Vagina (tissue), 2 donors: ENCODE results near the gene CUX1. TPM values are rescaled to one million over a fixed set of nuclear protein-coding genes. Genes with fewer than 3 reads are reported as not detected.

Source experiments
- DNase-seq, 2 donors: peaks; one replicate each; pipeline ENCODE4 v3.0.0-alpha.2; 2017; ENCODE audit errors: extremely low spot score in 2 of 2
- H3K27ac ChIP-seq: fragments of 200-600 bp; sonication (generic); one replicate; pipeline ENCODE4 v1.5.1; 2019
- H3K27me3 ChIP-seq: fragments of 200-600 bp; sonication (generic); one replicate; pipeline ENCODE4 v1.5.1; 2019
- H3K36me3 ChIP-seq, 2 donors: fragments of 200-600 bp; sonication (generic); one replicate each; pipeline ENCODE4 v1.5.1; 2017 to 2019
- H3K4me1 ChIP-seq: fragments of 200-600 bp; sonication (generic); one replicate; pipeline ENCODE4 v1.5.1; 2019
- H3K4me3 ChIP-seq, 2 donors: fragments of 200-600 bp; sonication (generic); 1 replicate in 1 of 2; 2 replicates in 1 of 2; pipeline ENCODE4 v1.5.1; 2016 to 2019
- H3K9me3 ChIP-seq: fragments of 200-600 bp; sonication (generic); one replicate; pipeline ENCODE4 v1.5.1; 2019
- POLR2A ChIP-seq, 2 donors: fragments of 450-650 bp; IDR thresholded peaks; one replicate each; pipeline ENCODE4 v1.6.1; 2017; ENCODE audit warnings: antibody characterized with exemption in 2 of 2, mild to moderate bottlenecking in 2 of 2, moderate library complexity in 2 of 2
- POLR2AphosphoS5 ChIP-seq, 2 donors: sonication (generic); formaldehyde crosslinking; IDR thresholded peaks; one replicate each; pipeline ENCODE4 v1.9.0; 2017; ENCODE audit warnings: antibody characterized with exemption in 2 of 2, mild to moderate bottlenecking in 2 of 2, low read depth in 1 of 2; ENCODE audit not compliant: insufficient read depth in 1 of 2
- intact Hi-C: fragments of 100-400 bp; cut with DNase I; formaldehyde crosslinking; loops from one replicate; pipeline ENCODE4 v1.15.1; 2023
- total RNA-seq: library from RNA; depleted of rRNA; stranded (reverse); fragments of >200 nt; gene quantifications from one replicate; pipeline ENCODE4 v1.2.3, GENCODE V29; 2016
- TF ChIP-seq, protein P1 (sequence below), 3 experiments: fragments of 450-650 bp in 2 of 3; fragments of 200-600 bp in 1 of 3; sonication (generic) in 1 of 3; IDR thresholded peaks; one replicate each; pipeline ENCODE4 v1.5.1; 2017 to 2019; ENCODE audit warnings: antibody characterized with exemption in 3 of 3, mild to moderate bottlenecking in 2 of 3, moderate library complexity in 2 of 3

CUX1 gene
- total RNA-seq, 1 donor from 2014 or later = 65.3 TPM

DNA sequence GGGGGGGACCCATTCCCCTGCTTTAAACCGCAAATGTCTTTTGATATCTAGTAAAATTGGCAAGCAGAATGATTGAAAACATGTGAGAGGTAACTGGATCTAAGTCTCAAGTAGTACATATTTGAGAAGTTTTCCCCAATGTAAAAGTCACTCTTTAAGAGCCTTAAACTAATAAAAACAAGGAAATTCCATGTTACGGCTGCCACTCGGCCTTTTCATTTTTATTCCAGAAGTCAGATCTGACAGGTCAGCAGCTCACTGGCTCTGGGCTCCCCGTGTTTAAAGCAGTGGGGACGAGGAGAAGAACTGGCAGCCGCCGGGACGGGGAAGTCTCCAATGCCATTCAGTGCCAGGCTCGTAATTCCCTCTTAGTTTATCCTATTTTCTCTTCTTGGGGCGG lies 80.7 kb downstream of the CUX1 start:
- Histone ChIP-seq H3K36me3 (no peaks in the 10 kb centered on the region), H3K4me3 (peak overlapping the region in 1 of 2 donors; percentile 25), H3K4me1 (peaks cover 40% of the 10 kb centered on the region), H3K27ac (peak overlapping the region; percentile 50), H3K9me3 (no peaks in the 10 kb centered on the region), H3K27me3 (no peaks in the 10 kb centered on the region)
- intact Hi-C loops = no loop called here
- no peak for TF ChIP-seq POLR2A (IDR thresholded peaks at IDR 0.05)
- TF ChIP-seq, protein P1, sequence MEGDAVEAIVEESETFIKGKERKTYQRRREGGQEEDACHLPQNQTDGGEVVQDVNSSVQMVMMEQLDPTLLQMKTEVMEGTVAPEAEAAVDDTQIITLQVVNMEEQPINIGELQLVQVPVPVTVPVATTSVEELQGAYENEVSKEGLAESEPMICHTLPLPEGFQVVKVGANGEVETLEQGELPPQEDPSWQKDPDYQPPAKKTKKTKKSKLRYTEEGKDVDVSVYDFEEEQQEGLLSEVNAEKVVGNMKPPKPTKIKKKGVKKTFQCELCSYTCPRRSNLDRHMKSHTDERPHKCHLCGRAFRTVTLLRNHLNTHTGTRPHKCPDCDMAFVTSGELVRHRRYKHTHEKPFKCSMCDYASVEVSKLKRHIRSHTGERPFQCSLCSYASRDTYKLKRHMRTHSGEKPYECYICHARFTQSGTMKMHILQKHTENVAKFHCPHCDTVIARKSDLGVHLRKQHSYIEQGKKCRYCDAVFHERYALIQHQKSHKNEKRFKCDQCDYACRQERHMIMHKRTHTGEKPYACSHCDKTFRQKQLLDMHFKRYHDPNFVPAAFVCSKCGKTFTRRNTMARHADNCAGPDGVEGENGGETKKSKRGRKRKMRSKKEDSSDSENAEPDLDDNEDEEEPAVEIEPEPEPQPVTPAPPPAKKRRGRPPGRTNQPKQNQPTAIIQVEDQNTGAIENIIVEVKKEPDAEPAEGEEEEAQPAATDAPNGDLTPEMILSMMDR (IDR thresholded peaks at IDR 0.05) = no peak
- no peak for TF ChIP-seq POLR2AphosphoS5 (IDR thresholded peaks at IDR 0.05; ENCODE audit: insufficient read depth in 1 of 2, low read depth in 1 of 2)
- DNase-seq = no peak

DNA sequence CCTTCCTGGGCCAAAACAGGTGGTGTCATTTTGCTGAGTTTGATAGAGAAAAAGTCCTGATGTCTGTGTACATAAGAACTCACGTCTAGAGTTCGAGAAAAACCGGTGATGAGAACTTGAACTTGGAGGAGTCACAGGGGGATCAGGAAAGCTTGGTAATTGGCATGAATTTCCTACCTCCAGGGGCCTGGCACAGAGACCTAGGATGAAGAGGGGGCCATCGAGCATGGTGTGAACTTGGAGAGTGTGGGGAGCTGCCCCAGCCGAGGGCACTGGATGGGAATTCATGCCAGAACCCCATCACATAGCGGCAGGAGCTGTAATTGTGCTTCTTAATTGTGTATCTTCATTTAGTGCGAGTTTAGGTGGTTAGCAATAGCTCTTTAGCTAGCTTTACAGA lies 82.2 kb downstream of the CUX1 start:
- no peaks in the 10 kb centered on the region for H3K9me3 ChIP-seq
- H3K27me3 ChIP-seq = no peaks in the 10 kb centered on the region
- TF ChIP-seq, protein P1 (IDR thresholded peaks at IDR 0.05) = no peak
- TF ChIP-seq POLR2AphosphoS5 (IDR thresholded peaks at IDR 0.05; ENCODE audit: insufficient read depth in 1 of 2, low read depth in 1 of 2) (no peak), POLR2A (IDR thresholded peaks at IDR 0.05) (no peak)
- no peaks in the 10 kb centered on the region for H3K36me3 ChIP-seq
- H3K4me3 ChIP-seq = no peak overlapping the region
- intact Hi-C loops = no loop called here
- H3K27ac ChIP-seq = peak overlapping the region; percentile 38
- DNase-seq = no peak
- peaks cover 40% of the 10 kb centered on the region for H3K4me1 ChIP-seq

DNA sequence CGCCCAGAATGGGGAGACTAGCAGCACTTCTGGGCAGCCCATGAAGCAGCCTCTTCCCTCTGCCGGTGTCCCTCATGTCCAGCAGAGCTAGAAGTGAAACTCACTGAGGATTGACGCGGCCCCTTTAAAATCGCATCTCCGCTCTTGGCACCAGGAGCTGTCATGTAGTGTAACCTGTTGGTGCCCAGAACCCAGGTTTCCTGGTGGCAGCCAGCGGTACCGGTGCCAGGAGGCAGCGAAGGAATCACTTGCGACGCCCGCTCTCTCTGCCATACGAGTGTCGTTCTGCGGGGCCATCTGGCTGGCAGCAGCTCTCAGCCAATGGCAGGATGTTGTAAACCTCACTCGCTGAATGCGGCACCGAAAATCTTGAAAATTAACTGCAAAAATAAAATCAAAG lies 82.7 kb downstream of the CUX1 start:
- H3K4me1 ChIP-seq = peaks cover 40% of the 10 kb centered on the region

DNA sequence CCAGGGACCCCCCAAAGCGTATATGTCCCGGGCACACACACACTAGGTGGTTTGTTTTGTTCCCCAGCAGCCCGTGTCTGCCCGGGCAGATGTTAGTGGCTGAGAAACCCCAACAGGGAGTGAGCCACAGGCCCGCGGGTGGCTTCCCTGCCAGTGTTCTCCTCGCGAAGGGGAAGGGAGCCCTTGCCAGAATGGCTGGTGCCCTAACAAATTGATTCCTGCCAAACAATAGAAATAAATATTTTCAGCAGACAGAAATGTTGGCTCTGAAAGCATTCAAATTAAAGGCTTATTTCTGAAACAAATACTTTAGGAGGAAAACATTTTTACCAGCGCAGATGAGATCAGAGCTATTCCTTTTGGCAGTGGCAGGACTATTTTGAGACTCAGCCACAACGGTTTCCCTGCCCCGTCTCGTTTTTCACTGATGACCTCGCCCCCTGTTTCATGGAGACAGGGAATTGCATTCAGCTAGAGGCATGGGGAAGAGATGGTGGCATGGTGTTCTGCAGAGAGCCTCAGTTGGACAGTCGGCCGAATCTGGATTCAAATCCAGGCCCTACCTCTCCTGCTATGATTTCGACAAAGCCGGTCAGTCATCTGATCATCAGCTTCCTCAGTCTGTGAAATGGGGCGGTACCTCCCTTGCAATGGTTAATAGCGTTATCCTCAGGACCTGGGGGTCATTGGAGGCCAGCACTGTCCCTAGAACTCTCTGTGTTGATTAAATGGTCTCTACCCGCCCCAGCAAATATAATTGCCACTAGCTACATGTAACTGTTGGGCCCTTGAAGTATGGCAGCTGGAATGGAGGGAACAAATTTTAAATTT lies 84.5 kb downstream of the CUX1 start:
- Histone ChIP-seq H3K9me3 (no peaks in the 10 kb centered on the region), H3K27me3 (no peaks in the 10 kb centered on the region), H3K4me3 (no peak overlapping the region), H3K27ac (no peak overlapping the region), H3K36me3 (no peaks in the 10 kb centered on the region), H3K4me1 (peaks cover 40% of the 10 kb centered on the region)
- intact Hi-C loops = no loop called here
- TF ChIP-seq POLR2A (IDR thresholded peaks at IDR 0.05) (no peak), POLR2AphosphoS5 (IDR thresholded peaks at IDR 0.05; ENCODE audit: insufficient read depth in 1 of 2, low read depth in 1 of 2) (peak in 1 of 2 donors; percentile 25)
- no peak for DNase-seq

More for the DNA sequence above, 82.7 kb downstream of the CUX1 start:
- H3K4me3 ChIP-seq = peak overlapping the region; percentile 27 to 47
- no peaks in the 10 kb centered on the region for H3K9me3 ChIP-seq
- peak overlapping the region; percentile 38 for H3K27ac ChIP-seq
- DNase-seq = no peak
- H3K27me3 ChIP-seq = no peaks in the 10 kb centered on the region
- no peaks in the 10 kb centered on the region for H3K36me3 ChIP-seq
- intact Hi-C loops = no loop called here
- peak in 1 of 2 donors; percentile 49 for TF ChIP-seq POLR2AphosphoS5 (IDR thresholded peaks at IDR 0.05; ENCODE audit: insufficient read depth in 1 of 2, low read depth in 1 of 2)
- TF ChIP-seq, protein P1 (IDR thresholded peaks at IDR 0.05) = no peak
- no peak for TF ChIP-seq POLR2A (IDR thresholded peaks at IDR 0.05)

DNA sequence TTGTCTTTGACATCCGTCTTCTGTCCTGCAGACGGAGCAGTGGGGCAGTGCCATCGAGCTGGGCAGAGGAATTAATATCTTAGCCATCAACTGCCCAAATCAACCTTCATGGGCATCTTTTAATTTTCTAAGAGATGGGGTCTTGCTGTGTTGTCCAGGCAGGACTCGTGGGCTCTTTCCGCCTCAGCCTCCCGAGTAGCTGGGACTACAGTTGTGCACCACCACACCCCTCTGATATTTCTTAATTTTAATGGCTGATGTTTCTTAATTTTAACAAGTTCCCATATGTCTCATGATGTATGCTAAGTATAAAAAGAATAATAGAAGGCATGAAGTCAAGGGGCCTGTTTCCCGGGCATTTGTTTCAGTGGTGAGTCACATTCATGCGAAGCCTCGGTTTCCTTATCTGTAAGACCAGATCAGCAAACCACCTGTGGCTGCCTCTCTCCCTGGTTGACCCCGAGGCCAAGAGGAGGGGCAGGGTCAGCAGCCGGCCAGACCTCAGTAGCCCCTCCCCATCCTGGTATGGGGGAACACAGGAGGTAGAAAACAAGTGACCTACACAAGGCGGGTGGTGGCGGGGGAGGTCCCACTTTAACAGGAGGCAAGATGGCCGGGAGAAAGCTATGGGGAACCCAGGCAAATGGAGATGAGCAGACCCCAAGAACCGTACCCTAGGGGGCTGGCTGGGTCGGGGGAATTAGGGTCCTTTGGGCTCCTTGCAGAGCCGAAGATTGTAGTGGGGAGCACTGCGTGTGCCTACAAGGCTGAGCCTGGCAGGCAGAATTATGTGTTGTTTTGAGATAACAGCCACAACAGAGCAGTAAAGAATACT lies 85.5 kb downstream of the CUX1 start:
- Histone ChIP-seq H3K27ac (no peak overlapping the region), H3K4me1 (peaks cover 40% of the 10 kb centered on the region), H3K36me3 (no peaks in the 10 kb centered on the region), H3K4me3 (no peak overlapping the region), H3K27me3 (no peaks in the 10 kb centered on the region), H3K9me3 (no peaks in the 10 kb centered on the region)
- no peak for DNase-seq
- intact Hi-C loops = no loop called here
- TF ChIP-seq, protein P1 (IDR thresholded peaks at IDR 0.05) = no peak
- no peak for TF ChIP-seq POLR2AphosphoS5 (IDR thresholded peaks at IDR 0.05; ENCODE audit: insufficient read depth in 1 of 2, low read depth in 1 of 2)
